Gastroesophageal sphincter (tissue), 4 donors: Measurements from ENCODE around the gene PRG3. TPM values are rescaled to one million over a fixed set of nuclear protein-coding genes. Genes with fewer than 3 reads are reported as not detected.

Experiments
- ATAC-seq: fragments of 150-250 bp; one replicate; pipeline ENCODE4 v1.9.1; 2016; ENCODE audit warnings: mild to moderate bottlenecking, moderate library complexity
- H3K27ac ChIP-seq, 4 donors: fragments of 200-600 bp; sonication (generic) in 3 of 4; 1 replicate in 3 of 4; 2 replicates in 1 of 4; pipeline ENCODE4 v1.5.1; 2016 to 2019
- H3K27me3 ChIP-seq: fragments of 200-600 bp; sonication (generic); one replicate; pipeline ENCODE4 v1.5.1; 2019
- H3K36me3 ChIP-seq, 2 donors: fragments of 200-600 bp; sonication (generic); one replicate each; pipeline ENCODE4 v1.5.1; 2019; ENCODE audit warnings: control low read depth in 1 of 2
- H3K4me1 ChIP-seq, 3 donors: fragments of 200-600 bp; sonication (generic); 1 replicate in 2 of 3; 2 replicates in 1 of 3; pipeline ENCODE4 v1.5.1; 2016 to 2019; ENCODE audit warnings: control low read depth in 2 of 3
- H3K4me3 ChIP-seq, 2 donors: fragments of 200-600 bp; sonication (generic); one replicate each; pipeline ENCODE4 v1.5.1; 2019; ENCODE audit warnings: mild to moderate bottlenecking in 1 of 2, moderate library complexity in 1 of 2
- H3K9me3 ChIP-seq, 3 donors: fragments of 200-600 bp; sonication (generic); one replicate each; pipeline ENCODE4 v1.5.1; 2017 to 2019; ENCODE audit warnings: control low read depth in 2 of 3
- CTCF ChIP-seq, 4 experiments: fragments of 200-600 bp in 2 of 4; fragments of 450-650 bp in 2 of 4; sonication (generic) in 1 of 4; IDR thresholded peaks; one replicate each; pipeline ENCODE4 v1.5.1; 2017 to 2019; ENCODE audit warnings: antibody characterized with exemption in 4 of 4, mild to moderate bottlenecking in 2 of 4, moderate library complexity in 2 of 4
- EP300 ChIP-seq: sonication (generic); formaldehyde crosslinking; IDR thresholded peaks from one replicate; pipeline ENCODE4 v1.6.1; 2017; ENCODE audit warnings: antibody characterized with exemption, mild to moderate bottlenecking
- POLR2A ChIP-seq, 2 donors: fragments of 450-650 bp; IDR thresholded peaks; one replicate each; pipeline ENCODE4 v1.6.1; 2017; ENCODE audit warnings: antibody characterized with exemption in 2 of 2, mild to moderate bottlenecking in 2 of 2, moderate library complexity in 1 of 2
- POLR2AphosphoS5 ChIP-seq: sonication (generic); formaldehyde crosslinking; IDR thresholded peaks from one replicate; pipeline ENCODE4 v1.6.1; 2017; ENCODE audit warnings: antibody characterized with exemption
- WGBS, 2 donors: methylation state at CpG; one replicate each; pipeline ENCODE4 v1.1.5; 2018; ENCODE audit warnings: low coverage in 1 of 2; 5-methylcytosine and 5-hydroxymethylcytosine counted together
- total RNA-seq, 4 donors: library from RNA; depleted of rRNA; stranded (reverse); fragments of >200 nt; gene quantifications; one replicate each; pipeline ENCODE4 v1.1.0, GENCODE V29; 2016

Gene PRG3
- total RNA-seq, 4 donors from 2014 or later: not detected

GRCh38 chr11:57399972-57400578, 19.1 kb upstream of the PRG3 start:
- no peak for ATAC-seq
- Histone ChIP-seq H3K4me1 (no peaks in the 10 kb centered on the region), H3K4me3 (no peak overlapping the region), H3K27ac (no peak overlapping the region), H3K27me3 (peaks cover 11% of the 10 kb centered on the region), H3K36me3 (peaks cover 0 to 2% of the 10 kb centered on the region in 2 donors), H3K9me3 (no peaks in the 10 kb centered on the region)
- no peak for TF ChIP-seq POLR2A (IDR thresholded peaks at IDR 0.05)
- TF ChIP-seq POLR2AphosphoS5: no peak
- TF ChIP-seq EP300: no peak
- TF ChIP-seq CTCF (IDR thresholded peaks at IDR 0.05): no peak
- 69 to 100% methylated on average over 2 to 3 of the region's 4 CpGs for WGBS, 2 donors

- ATAC-seq: no peak
- Histone ChIP-seq H3K9me3 (no peaks in the 10 kb centered on the region), H3K4me1 (no peaks in the 10 kb centered on the region), H3K36me3 (no peaks in the 10 kb centered on the region), H3K27me3 (peaks cover 11% of the 10 kb centered on the region), H3K4me3 (no peak overlapping the region), H3K27ac (no peak overlapping the region)
- WGBS, 2 donors: 57 to 61% methylated on average over 1 to 5 of the region's 5 CpGs
- TF ChIP-seq CTCF (IDR thresholded peaks at IDR 0.05) (no peak), POLR2A (IDR thresholded peaks at IDR 0.05) (no peak)
These were observed 18.3 kb upstream of the PRG3 start for GRCh38 chr11:57399221-57399620.

- H3K4me1 ChIP-seq: no peaks in the 10 kb centered on the region
- H3K27ac ChIP-seq: no peak overlapping the region
- H3K27me3 ChIP-seq: peaks cover 11% of the 10 kb centered on the region
- H3K4me3 ChIP-seq: no peak overlapping the region
- no peaks in the 10 kb centered on the region for H3K36me3 ChIP-seq
- TF ChIP-seq POLR2A (IDR thresholded peaks at IDR 0.05) (no peak), POLR2AphosphoS5 (no peak), CTCF (IDR thresholded peaks at IDR 0.05) (no peak), EP300 (no peak)
- WGBS, 2 donors: 84 to 89% methylated on average over 3 to 4 of the region's 4 CpGs
- no peaks in the 10 kb centered on the region for H3K9me3 ChIP-seq
- ATAC-seq: no peak
These were observed 16.5 kb upstream of the PRG3 start for GRCh38 chr11:57397394-57397990.

GRCh38 chr11:57396744-57397143, 15.8 kb upstream of the PRG3 start:
- Histone ChIP-seq H3K4me1 (no peaks in the 10 kb centered on the region), H3K36me3 (no peaks in the 10 kb centered on the region), H3K9me3 (no peaks in the 10 kb centered on the region), H3K4me3 (no peak overlapping the region), H3K27me3 (peaks cover 11% of the 10 kb centered on the region), H3K27ac (no peak overlapping the region)
- no peak for ATAC-seq
- WGBS, 2 donors: 54 to 75% methylated on average over 2 of the region's 2 CpGs
- TF ChIP-seq POLR2AphosphoS5: no peak
- no peak for TF ChIP-seq POLR2A (IDR thresholded peaks at IDR 0.05)
- TF ChIP-seq CTCF (IDR thresholded peaks at IDR 0.05): no peak
- TF ChIP-seq EP300: no peak
